ENCODE results near the gene TNPO2.
"Not testable (repeated sequence)": the region's sequence is repeated elsewhere in the genome, so short reads cannot be mapped to it uniquely, and the experiment has no call there.

- TF ChIP-seq CTCF, POLR2A (IDR thresholded peaks at IDR 0.05): not testable (repeated sequence)
Observed at GRCh38 chr19:12713304-12713703, 10.4 kb downstream of the TNPO2 start.

Measured in esophagus squamous epithelium (tissue), 4 donors.